Activated T-helper 17 cell treated with anti-CD3 and anti-CD28 coated beads, Interleukin-2, amount 50 U/mL, for 72 hours (primary cell): ENCODE results near the gene SERTAD1. TPM values are rescaled to one million over a fixed set of nuclear protein-coding genes. Genes with fewer than 3 reads are reported as not detected.
"Not testable (repeated sequence)": the region's sequence is repeated elsewhere in the genome, so short reads cannot be mapped to it uniquely, and the experiment has no call there.

ENCODE experiments used
- ATAC-seq: fragments of 150-1000 bp; cut with Tn5 transposase; replicated peaks from 2 replicates; pipeline ENCODE4 v1.10.0; 2021; ENCODE audit warnings: mild to moderate bottlenecking, moderate library complexity
- H3K27ac Mint-ChIP-seq: one replicate; pipeline ENCODE4 v1.8.0; 2022; ENCODE audit warnings: mixed read lengths
- H3K27me3 Mint-ChIP-seq: one replicate; pipeline ENCODE4 v1.8.0; 2022; ENCODE audit warnings: mixed read lengths
- H3K36me3 Mint-ChIP-seq: one replicate; pipeline ENCODE4 v1.8.0; 2022; ENCODE audit warnings: low read depth, mild to moderate bottlenecking, mixed read lengths
- H3K4me1 Mint-ChIP-seq: one replicate; pipeline ENCODE4 v1.8.0; 2022; ENCODE audit warnings: mixed read lengths
- H3K4me3 Mint-ChIP-seq: one replicate; pipeline ENCODE4 v1.8.0; 2022; ENCODE audit warnings: mild to moderate bottlenecking, mixed read lengths
- H3K9me3 Mint-ChIP-seq: one replicate; pipeline ENCODE4 v1.8.0; 2022; ENCODE audit warnings: mixed read lengths
- total RNA-seq, 2 donors: library from RNA; stranded (reverse); gene quantifications; one replicate each; pipeline ENCODE4 v1.2.3, GENCODE V29; 2022

Gene SERTAD1, protein sequence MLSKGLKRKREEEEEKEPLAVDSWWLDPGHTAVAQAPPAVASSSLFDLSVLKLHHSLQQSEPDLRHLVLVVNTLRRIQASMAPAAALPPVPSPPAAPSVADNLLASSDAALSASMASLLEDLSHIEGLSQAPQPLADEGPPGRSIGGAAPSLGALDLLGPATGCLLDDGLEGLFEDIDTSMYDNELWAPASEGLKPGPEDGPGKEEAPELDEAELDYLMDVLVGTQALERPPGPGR
- 10 to 100 TPM; 14.3 to 34.4 TPM for total RNA-seq

DNA sequence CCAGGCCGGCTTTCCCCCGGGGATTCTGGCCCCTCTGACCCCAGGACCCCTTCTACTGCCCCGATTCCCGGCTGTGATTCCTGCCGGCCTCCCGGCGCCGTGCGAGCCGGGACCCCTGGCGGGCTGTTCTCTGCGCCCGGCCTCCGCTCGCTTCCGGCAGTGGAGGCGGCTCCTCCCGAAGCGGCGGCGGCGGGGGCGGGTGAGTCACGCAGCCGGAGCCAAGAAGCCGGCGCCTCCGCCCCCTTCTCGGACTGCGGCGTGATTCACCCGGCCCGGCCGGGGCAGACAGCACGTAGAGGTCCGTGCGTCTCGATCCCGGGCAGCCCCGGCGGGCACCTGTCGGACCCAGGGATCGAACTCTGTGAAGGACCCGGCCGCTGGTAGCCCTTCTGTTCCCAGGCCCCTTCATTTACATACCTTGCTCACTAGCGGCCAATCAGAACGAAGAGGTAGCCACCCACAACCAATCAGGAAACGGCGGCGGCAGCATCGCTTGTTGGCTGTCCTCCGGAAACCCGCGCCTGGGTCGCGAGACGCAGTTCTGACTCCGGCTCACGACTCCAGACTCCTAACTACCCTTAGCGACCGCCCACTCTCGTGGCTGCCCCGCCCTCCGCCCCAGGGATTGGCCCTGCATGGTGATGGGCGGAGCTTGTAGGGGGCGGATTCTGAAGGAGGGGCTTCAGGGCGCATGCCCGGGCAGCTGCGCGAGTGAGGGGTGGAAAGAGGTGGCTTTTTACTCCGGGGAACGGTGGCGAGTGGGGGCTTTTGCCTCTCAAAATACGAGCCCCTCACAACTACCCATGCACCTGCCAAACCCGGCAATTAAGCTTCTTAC, at the start of gene SERTAD1:
Gene SERTAD1 (minus strand): TSS at position 543 of the 838 bp plus-strand sequence. CDS start 2,446 bp downstream, outside the sequence.
- Mint-ChIP-seq H3K27me3 (no peaks in the 10 kb centered on the region), H3K4me1 (peaks cover 3% of the 10 kb centered on the region), H3K27ac (peak within 1 kb of the TSS; percentile 97), H3K36me3 (peaks cover 48% of the 10 kb centered on the region), H3K4me3 (peak within 1 kb of the TSS; percentile 98), H3K9me3 (no peaks in the 10 kb centered on the region)
- peak; percentile 85 for ATAC-seq

DNA sequence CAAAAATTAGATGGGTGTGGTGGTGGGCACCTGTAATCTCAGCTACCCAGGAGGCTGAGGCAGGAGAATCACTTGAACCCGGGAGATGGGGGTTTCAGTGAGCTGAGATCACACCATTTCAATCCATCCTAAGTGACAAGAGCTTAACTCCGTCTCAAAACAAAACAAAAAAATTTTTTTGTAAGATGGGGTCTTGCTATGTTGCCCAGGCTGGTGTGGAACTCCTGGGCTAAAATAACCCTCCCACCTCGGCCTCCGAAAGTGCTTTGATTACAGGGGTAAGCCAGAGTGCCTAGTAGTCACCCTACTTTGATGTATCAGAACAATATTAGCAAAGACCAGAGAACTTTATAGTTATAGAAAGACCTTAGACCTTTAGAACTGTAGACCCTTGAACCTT, 48.9 kb upstream of the SERTAD1 start:
- Mint-ChIP-seq H3K27me3 (no peaks in the 10 kb centered on the region), H3K27ac (no peak overlapping the region), H3K4me3 (no peak overlapping the region)

DNA sequence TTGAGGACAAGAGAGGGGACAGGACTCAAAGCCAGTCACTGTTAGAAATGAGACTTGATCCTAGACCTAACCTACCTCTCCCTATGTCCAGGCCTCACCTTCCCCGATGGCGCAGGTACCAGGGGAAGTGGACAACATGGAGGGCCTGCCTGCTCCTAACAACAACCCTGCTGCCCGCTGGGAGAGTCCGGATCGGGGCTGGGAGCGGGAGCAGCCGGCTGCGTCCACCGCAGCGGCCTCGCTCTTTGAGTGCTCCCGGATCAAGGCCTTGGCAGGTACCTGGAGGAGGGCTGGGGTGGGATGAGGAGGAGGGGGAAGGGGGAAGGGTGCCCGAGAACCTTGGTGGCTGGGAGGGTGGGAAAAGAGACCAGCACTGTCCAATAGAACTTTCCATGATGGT, 46.7 kb upstream of the SERTAD1 start:
- H3K9me3 Mint-ChIP-seq, result no peaks in the 10 kb centered on the region
- no peaks in the 10 kb centered on the region for H3K36me3 Mint-ChIP-seq
- H3K27me3 Mint-ChIP-seq, result no peaks in the 10 kb centered on the region
- no peak for ATAC-seq
- no peak overlapping the region for H3K27ac Mint-ChIP-seq
- H3K4me3 Mint-ChIP-seq, result no peak overlapping the region
- no peaks in the 10 kb centered on the region for H3K4me1 Mint-ChIP-seq

More for the DNA sequence above, 48.9 kb upstream of the SERTAD1 start:
- no peaks in the 10 kb centered on the region for H3K4me1 Mint-ChIP-seq
- no peak for ATAC-seq
- H3K9me3 Mint-ChIP-seq, result no peaks in the 10 kb centered on the region
- no peaks in the 10 kb centered on the region for H3K36me3 Mint-ChIP-seq

DNA sequence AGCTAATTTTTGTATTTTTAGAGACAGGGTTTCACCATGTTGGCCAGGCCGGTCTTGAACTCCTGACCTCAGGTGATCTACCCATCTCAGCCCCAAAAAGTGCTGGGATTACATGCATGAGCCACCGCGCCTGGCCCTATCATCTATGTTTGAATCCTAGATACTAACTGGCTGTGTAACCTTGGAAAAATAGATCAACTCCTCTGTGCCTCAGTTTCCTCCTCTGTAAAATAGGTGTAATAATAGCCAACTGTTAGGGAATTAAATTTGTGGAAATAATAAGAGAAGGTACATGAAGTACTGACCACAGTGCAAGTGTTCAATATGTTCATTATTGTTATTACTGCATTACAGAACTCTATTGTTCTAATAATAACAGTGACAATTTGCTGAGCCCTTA, 45.3 kb upstream of the SERTAD1 start:
- H3K36me3 Mint-ChIP-seq, result peaks cover 7% of the 10 kb centered on the region
- H3K9me3 Mint-ChIP-seq, result no peaks in the 10 kb centered on the region
- H3K27ac Mint-ChIP-seq, result no peak overlapping the region
- peaks cover 5% of the 10 kb centered on the region for H3K27me3 Mint-ChIP-seq
- peaks cover 7% of the 10 kb centered on the region for H3K4me1 Mint-ChIP-seq
- no peak overlapping the region for H3K4me3 Mint-ChIP-seq
- no peak for ATAC-seq

DNA sequence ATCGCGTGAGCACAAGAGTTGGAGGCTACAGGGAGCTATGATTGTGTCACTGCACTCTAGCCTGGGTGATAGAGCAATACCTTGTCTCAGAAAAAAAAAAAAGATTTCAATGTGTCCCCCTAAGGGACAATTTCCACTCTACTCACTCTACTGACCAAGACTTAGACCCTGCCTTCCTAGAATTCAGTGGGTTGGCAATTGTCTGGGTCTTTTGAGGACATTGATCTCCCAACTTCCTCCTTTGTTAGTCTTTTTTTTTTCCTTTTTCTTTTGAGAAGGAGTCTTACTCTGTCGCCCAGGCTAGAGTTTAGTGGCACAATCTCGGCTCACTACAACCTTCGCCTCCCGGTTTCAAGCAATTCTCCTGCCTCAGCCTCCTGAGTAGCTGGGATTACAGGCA, 43.2 kb upstream of the SERTAD1 start:
- ATAC-seq, result no peak
- Mint-ChIP-seq H3K36me3 (peaks cover 15% of the 10 kb centered on the region), H3K27me3 (peaks cover 5% of the 10 kb centered on the region), H3K4me1 (peaks cover 15% of the 10 kb centered on the region), H3K27ac (no peak overlapping the region), H3K4me3 (no peak overlapping the region), H3K9me3 (no peaks in the 10 kb centered on the region)

DNA sequence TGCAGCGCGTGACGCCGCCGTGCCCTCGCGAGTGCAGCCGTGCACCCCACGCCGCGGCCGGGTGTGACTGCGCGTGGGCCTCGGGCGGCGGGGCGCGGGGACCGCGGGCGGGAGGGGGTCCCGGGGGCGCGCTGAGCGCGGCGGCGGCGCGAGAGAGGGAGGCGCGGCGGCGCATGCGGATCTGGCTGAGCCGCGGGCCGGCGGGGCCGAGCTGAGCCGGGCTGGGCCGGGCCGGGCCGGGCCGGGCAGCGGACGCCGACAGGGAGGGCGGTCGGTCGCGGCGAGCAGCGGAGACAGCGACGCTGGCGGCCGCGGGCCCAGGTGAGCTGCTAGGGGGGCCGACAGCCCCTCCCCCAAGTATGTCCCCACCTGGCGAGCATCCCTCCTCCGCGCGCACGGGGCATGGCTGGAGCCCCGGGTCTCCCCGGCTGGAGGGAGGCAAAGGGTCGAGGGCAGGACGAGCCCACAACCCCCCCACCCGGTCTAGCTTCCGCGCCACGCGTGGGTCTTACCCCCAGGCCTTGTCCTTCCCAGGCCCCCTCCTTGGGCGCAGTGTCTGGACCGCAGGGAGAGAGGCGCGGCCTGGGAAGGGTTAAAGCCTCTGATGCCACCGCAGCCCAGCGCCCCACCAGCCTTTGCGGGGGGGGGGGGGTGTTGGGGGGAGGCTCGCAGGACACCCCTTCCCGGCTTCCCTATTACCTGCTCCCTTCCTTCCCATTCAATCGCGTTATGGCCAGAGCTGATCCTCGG, 41.4 kb upstream of the SERTAD1 start, which contains the start of gene SPTBN4:
Gene SPTBN4 (plus strand): TSS at position 17 of the 750 bp plus-strand sequence. CDS start 5,621 bp downstream, outside the sequence.
- H3K4me3 Mint-ChIP-seq, result peak within 1 kb of the TSS; percentile 90
- H3K36me3 Mint-ChIP-seq, result peaks cover 15% of the 10 kb centered on the region
- peaks cover 15% of the 10 kb centered on the region for H3K4me1 Mint-ChIP-seq
- no peak for ATAC-seq
- H3K9me3 Mint-ChIP-seq, result no peaks in the 10 kb centered on the region
- H3K27me3 Mint-ChIP-seq, result peaks cover 5% of the 10 kb centered on the region
- H3K27ac Mint-ChIP-seq, result peak within 1 kb of the TSS; percentile 91

DNA sequence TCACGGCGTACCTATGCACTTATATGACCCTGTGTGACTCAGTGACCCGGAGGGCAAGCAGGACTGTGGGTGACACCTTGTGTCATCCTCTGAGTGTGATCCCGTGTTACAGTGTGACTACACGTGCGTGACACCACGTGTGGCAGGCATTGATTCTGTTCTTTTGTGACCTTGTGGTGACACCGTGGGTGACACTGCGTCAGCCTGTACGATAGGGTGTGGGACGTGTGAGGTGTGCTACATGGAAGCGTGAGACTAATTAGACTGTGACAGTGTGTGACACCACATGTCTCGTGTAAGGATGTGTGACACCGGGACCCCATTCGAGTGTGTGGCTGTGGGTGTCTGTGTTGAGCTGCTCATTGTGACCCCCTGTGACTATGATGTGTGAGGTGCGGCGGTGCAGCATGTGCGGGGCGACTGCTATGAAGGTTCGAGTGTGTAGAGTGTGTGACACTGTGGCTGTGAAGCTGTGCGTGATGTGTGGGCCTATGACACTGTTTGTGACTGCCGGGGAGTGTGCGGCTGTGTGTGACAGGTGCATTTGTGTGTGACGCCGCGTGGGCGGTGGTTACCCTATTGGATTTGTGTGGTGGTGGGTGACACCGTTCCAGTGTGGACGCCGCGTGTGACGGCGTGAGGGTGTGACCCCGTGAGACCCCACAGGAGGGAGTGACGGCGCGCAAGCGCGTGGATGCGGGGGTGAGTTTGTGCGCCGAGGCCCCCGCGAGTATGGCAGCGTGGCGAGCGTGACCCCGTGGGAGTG, 40.6 kb upstream of the SERTAD1 start:
- ATAC-seq, result peak; percentile 81
- Mint-ChIP-seq H3K9me3 (no peaks in the 10 kb centered on the region), H3K4me3 (peak overlapping the region; percentile 90), H3K4me1 (peaks cover 15% of the 10 kb centered on the region), H3K27ac (peak overlapping the region; percentile 91), H3K27me3 (peaks cover 5% of the 10 kb centered on the region), H3K36me3 (peaks cover 15% of the 10 kb centered on the region)

DNA sequence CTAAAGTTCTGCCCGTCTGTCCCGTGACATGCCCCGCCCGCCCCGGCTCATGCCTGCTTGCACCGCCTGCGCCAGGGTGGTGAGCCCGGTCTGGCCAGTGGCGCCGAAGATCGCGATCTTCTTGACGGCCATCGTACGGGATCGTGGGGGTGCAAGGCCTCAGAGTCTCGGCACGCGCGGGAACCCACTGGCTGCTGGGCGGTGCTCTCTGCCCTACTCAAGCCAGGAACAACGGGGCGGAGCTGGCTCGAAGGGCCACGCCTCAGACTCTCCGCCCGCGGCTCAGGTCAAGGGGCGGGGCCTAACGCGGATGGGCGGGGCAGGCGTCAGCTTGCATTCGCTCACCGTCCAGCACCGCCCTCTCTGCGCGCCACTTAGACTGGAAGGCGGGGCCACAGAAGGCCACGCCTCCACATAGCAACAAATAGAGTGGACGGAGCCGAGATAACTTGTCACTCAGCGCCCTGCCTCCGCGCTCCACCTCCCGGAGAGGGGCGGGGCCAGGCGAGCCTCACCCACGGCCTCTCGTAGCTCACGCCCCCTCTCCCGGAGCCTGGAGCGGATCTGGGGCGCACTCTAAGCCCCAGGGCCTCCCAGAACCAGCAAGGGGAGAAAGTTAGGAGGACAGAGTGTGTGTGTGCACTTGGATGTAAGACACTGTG, 39.9 kb upstream of the SERTAD1 start, which contains the start of gene BLVRB:
Gene BLVRB (minus strand): TSS at position 189 of the 662 bp plus-strand sequence. CDS start 57 bp downstream, at position 132.
- Mint-ChIP-seq H3K27ac (peak within 1 kb of the TSS; percentile 91), H3K4me1 (peaks cover 15% of the 10 kb centered on the region)

DNA sequence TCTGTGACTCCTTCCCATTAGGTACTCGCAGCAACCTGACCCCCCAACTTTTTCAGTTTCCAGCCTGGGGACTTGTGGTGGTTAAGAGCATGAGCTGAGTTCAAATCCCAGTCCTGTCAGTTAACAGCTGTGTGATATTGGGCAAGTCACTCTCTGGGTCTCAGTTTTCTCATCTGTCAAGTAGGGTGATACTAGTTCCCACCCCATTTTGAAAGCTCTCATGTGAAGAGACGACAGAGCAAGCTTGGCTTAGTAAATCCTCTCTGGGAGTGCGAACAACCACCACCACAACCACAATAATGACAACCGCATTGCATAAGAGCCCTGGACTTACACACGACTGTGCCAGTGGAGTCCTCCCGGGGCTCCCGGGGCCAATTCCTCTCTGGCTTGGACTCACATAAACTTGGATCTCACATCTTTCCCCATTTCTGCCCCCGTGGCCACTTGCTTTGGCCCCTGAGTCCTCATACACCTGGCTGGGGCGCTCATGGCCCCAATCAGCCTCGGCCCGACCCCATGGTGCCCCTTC, 39.3 kb upstream of the SERTAD1 start:
- no peak for ATAC-seq
- H3K4me1 Mint-ChIP-seq, result peaks cover 15% of the 10 kb centered on the region

More for the DNA sequence above, 39.9 kb upstream of the SERTAD1 start, which contains the start of gene BLVRB:
- Mint-ChIP-seq H3K27me3 (peaks cover 5% of the 10 kb centered on the region), H3K4me3 (peak within 1 kb of the TSS; percentile 90), H3K36me3 (peaks cover 15% of the 10 kb centered on the region), H3K9me3 (no peaks in the 10 kb centered on the region)
- ATAC-seq, result peak; percentile 83

DNA sequence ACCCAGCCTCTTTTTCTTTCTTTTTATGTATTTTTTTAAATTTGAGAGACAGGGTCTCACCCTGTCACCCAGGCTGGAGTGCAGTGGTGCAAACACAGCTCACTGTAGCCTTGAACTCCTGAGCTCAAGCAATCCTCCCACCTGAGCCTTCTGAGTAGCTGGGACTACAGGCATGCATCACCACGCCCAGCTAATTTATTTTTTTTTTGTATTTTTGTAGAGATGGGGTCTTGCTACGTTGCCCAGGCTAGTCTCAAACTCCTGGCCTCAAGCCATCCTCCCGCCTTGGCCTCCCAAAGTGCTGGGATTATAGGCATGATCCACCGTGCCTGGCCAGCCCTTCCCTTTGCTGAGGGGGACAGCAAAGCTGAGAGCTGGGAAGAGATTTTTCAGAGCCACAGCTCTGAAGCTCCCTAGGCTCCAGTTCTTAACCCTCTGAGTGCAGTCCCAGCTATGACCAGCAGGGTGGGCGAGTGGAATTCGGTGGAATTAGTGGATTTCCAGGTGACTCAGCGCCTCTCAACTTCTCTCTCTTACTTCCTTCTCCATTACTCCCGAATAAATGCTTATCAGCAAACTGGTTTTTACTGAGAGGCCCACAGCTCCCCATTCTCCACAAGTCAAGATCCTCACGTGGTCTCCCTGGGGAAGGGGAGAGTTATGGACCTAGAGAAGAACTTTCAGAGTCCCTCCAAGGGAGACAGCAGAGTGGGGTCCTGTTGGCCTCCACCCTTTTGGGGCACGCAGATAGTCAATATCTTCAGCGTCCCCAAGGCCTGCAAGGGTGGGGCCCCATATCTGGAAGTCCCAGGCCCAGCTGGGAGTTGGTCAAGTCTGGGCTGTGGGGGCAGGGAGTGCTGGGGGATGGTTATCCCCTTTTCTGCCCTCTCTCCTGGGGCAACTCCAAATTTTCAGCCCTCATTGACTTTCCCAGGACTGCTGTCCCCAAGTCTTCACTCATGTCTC, 38.5 kb upstream of the SERTAD1 start:
- Mint-ChIP-seq H3K4me1 (peaks cover 15% of the 10 kb centered on the region), H3K27ac (peak overlapping the region; percentile 91)
- no peak for ATAC-seq

More for the DNA sequence above, 39.3 kb upstream of the SERTAD1 start:
- peak overlapping the region; percentile 91 for H3K27ac Mint-ChIP-seq
- peaks cover 15% of the 10 kb centered on the region for H3K36me3 Mint-ChIP-seq
- H3K9me3 Mint-ChIP-seq, result no peaks in the 10 kb centered on the region
- H3K4me3 Mint-ChIP-seq, result peak overlapping the region; percentile 90
- peaks cover 5% of the 10 kb centered on the region for H3K27me3 Mint-ChIP-seq

DNA sequence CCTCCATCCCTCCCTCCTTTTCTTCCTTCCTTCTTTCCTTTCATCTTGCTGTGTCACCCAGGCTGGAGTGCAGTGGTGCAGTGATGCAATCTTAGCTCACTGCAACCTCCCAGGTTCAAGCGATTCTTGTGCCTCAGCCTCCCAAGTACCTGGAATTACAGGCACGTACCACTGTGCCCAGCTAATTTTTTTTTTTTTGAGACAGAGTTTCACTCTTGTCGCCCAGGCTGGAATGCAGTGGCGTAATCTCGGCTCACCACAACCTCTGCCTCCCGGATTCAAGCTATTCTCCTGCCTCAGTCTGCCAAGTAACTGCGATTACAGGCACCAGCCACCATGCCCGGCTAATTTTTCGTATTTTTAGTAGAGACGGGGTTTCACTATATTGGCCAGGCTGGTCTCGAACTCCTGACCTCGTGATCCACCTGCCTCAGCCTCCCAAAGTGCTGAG, 37.8 kb upstream of the SERTAD1 start:
- H3K27ac Mint-ChIP-seq, result peak overlapping the region; percentile 6
- H3K27me3 Mint-ChIP-seq, result not testable (repeated sequence)

More for the DNA sequence above, 38.5 kb upstream of the SERTAD1 start:
- peak overlapping the region; percentile 90 for H3K4me3 Mint-ChIP-seq
- peaks cover 5% of the 10 kb centered on the region for H3K27me3 Mint-ChIP-seq
- no peaks in the 10 kb centered on the region for H3K9me3 Mint-ChIP-seq
- peaks cover 15% of the 10 kb centered on the region for H3K36me3 Mint-ChIP-seq

DNA sequence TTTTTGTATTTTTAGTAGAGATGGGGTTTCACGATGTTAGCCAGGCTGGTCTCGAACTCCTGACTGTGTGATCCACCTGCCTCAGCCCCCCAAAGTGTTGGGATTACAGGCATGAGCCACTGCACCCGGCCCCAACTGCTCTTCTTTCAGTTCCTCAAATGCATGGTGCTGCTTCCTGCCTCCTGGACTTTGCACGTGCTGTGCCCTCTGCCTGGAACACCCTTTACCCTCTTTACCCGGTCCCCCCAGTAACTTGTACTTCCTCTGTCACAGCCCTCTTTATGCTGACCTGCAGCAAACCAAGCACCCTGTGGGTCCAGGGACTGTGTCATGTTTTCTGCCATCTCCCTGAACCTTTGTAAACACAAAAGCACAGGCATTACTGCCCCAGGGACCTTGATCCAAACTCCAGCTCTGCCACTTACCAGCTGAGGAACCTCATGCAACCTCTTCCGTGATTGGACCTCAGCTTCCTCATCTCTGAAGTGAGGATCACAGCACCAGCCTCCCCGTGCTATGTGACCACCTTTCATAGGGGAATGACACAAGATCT, 36.0 kb upstream of the SERTAD1 start:
- Mint-ChIP-seq H3K9me3 (no peaks in the 10 kb centered on the region), H3K36me3 (peaks cover 14% of the 10 kb centered on the region), H3K4me3 (no peak overlapping the region), H3K27ac (no peak overlapping the region), H3K27me3 (peaks cover 5% of the 10 kb centered on the region), H3K4me1 (peaks cover 15% of the 10 kb centered on the region)
- ATAC-seq, result no peak

More for the DNA sequence above, 37.8 kb upstream of the SERTAD1 start:
- not testable (repeated sequence) for H3K9me3 Mint-ChIP-seq, ATAC-seq
- peaks cover 15% of the 10 kb centered on the region for H3K36me3 Mint-ChIP-seq
- H3K4me1 Mint-ChIP-seq, result peaks cover 15% of the 10 kb centered on the region
- peak overlapping the region; percentile 23 for H3K4me3 Mint-ChIP-seq
